Upper lobe of left lung (tissue), 6 donors: ENCODE results near the gene CBS. TPM values are rescaled to one million over a fixed set of nuclear protein-coding genes. Genes with fewer than 3 reads are reported as not detected.
"Not testable (repeated sequence)": the region's sequence is repeated elsewhere in the genome, so short reads cannot be mapped to it uniquely, and the experiment has no call there.

ENCODE experiments used
- ATAC-seq, 2 donors: fragments of 200-7000 bp; cut with Tn5 transposase; one replicate each; pipeline ENCODE4 v1.9.1; 2022; ENCODE audit warnings: mild to moderate bottlenecking in 2 of 2, moderate library complexity in 2 of 2; ENCODE audit not compliant: low FRiP score in 2 of 2
- DNase-seq, 2 donors: peaks; one replicate each; pipeline ENCODE4 v3.0.0-alpha.2; 2019 to 2020
- H3K27ac ChIP-seq, 4 donors: fragments of 200-600 bp; sonication (generic); one replicate each; pipeline ENCODE4 v1.5.1; 2016 to 2019
- H3K27me3 ChIP-seq, 4 donors: fragments of 200-600 bp; sonication (generic); one replicate each; pipeline ENCODE4 v1.5.1; 2017 to 2019
- H3K36me3 ChIP-seq, 4 donors: fragments of 200-600 bp; sonication (generic); one replicate each; pipeline ENCODE4 v1.5.1; 2016 to 2019
- H3K4me1 ChIP-seq, 4 donors: fragments of 200-600 bp; sonication (generic); one replicate each; pipeline ENCODE4 v1.5.1; 2018 to 2019
- H3K4me3 ChIP-seq, 4 donors: fragments of 200-600 bp; sonication (generic); one replicate each; pipeline ENCODE4 v1.5.1; 2017 to 2019; ENCODE audit warnings: mild to moderate bottlenecking in 2 of 4, moderate library complexity in 1 of 4
- H3K9me3 ChIP-seq, 4 donors: fragments of 200-600 bp; sonication (generic); one replicate each; pipeline ENCODE4 v1.5.1; 2018 to 2019
- EP300 ChIP-seq, 4 donors: sonication (generic); formaldehyde crosslinking; IDR thresholded peaks; one replicate each; pipeline ENCODE4 v1.5.1; 2017; ENCODE audit warnings: antibody characterized with exemption in 4 of 4, control low read depth in 2 of 4
- POLR2A ChIP-seq, 4 donors: fragments of 450-650 bp; IDR thresholded peaks; one replicate each; pipeline ENCODE4 v1.5.1; 2016 to 2017; ENCODE audit warnings: antibody characterized with exemption in 4 of 4, mild to moderate bottlenecking in 2 of 4
- POLR2AphosphoS5 ChIP-seq, 2 donors: sonication (generic); formaldehyde crosslinking; IDR thresholded peaks; one replicate each; pipeline ENCODE4 v1.5.1; 2017; ENCODE audit warnings: antibody characterized with exemption in 2 of 2
- WGBS, 2 donors: methylation state at CpG; one replicate each; pipeline ENCODE4 v1.1.5; 2017 to 2018; 5-methylcytosine and 5-hydroxymethylcytosine counted together
- total RNA-seq, 6 donors: library from RNA; depleted of rRNA in 4 of 6; stranded (reverse); fragments of >200 nt in 4 of 6; gene quantifications; one replicate each; pipeline versions ENCODE4 v1.1.0 to v1.2.1, GENCODE V29; 2016 to 2021
- TF ChIP-seq, protein P1 (sequence below), 6 experiments: fragments of 450-650 bp in 4 of 6; fragments of 200-600 bp in 2 of 6; sonication (generic) in 2 of 6; IDR thresholded peaks; one replicate each; pipeline ENCODE4 v1.5.1; 2016 to 2019; ENCODE audit warnings: antibody characterized with exemption in 6 of 6
- donor health status: DM: no; HTN: no; CAD: no; lungs with moderate emphysema.
- donor health status: DM: no; HTN: yes; CAD: no; lungs with severe emphysema.

Gene CBS
- total RNA-seq, 6 donors from 2014 or later: 29.7 to 80.8 (median 57.7) TPM

DNA sequence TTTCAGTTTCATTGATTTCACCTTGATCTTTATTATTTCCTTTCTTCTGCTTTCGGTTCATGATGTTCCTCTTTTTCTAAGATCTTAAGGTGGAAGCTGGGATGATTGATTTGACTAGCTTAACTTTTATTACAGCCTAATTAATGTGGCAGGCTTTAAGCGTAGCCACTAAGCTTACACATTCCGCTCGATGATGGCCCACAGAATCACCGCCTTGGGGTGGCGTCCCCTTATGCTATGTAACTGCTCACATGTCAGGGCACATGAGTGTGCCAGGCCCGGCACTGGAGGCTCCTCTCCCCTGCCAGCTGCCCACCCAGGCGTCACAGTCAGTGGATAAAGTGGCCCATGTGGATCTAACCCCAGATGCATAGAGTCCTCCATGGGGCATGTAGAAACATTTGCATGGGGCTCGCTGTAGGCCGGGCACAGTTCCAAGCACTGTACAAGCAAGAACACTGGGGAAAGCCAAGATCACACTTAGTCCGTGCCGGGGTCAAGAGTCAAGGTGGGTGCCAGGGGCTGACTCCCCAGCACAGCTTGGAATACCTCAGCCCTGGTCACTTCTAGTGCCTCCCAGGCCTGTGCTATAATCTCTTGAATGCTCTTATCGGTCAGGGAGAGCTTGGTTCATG, 59.6 kb downstream of the CBS start:
- Histone ChIP-seq H3K27me3 (no peaks in the 10 kb centered on the region), H3K4me3 (no peak overlapping the region), H3K9me3 (no peaks in the 10 kb centered on the region), H3K36me3 (peaks cover 10 to 86% (median 41%) of the 10 kb centered on the region in 4 donors), H3K4me1 (no peaks in the 10 kb centered on the region), H3K27ac (no peak overlapping the region)
- TF ChIP-seq, protein P1, sequence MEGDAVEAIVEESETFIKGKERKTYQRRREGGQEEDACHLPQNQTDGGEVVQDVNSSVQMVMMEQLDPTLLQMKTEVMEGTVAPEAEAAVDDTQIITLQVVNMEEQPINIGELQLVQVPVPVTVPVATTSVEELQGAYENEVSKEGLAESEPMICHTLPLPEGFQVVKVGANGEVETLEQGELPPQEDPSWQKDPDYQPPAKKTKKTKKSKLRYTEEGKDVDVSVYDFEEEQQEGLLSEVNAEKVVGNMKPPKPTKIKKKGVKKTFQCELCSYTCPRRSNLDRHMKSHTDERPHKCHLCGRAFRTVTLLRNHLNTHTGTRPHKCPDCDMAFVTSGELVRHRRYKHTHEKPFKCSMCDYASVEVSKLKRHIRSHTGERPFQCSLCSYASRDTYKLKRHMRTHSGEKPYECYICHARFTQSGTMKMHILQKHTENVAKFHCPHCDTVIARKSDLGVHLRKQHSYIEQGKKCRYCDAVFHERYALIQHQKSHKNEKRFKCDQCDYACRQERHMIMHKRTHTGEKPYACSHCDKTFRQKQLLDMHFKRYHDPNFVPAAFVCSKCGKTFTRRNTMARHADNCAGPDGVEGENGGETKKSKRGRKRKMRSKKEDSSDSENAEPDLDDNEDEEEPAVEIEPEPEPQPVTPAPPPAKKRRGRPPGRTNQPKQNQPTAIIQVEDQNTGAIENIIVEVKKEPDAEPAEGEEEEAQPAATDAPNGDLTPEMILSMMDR (IDR thresholded peaks at IDR 0.05): no peak
- TF ChIP-seq EP300 (IDR thresholded peaks at IDR 0.05) (no peak), POLR2AphosphoS5 (IDR thresholded peaks at IDR 0.05) (no peak), POLR2A (IDR thresholded peaks at IDR 0.05) (no peak)
- 86 to 91% methylated on average over 13 of the region's 13 CpGs for WGBS, 2 donors
- DNase-seq (no peak), ATAC-seq (no peak)

DNA sequence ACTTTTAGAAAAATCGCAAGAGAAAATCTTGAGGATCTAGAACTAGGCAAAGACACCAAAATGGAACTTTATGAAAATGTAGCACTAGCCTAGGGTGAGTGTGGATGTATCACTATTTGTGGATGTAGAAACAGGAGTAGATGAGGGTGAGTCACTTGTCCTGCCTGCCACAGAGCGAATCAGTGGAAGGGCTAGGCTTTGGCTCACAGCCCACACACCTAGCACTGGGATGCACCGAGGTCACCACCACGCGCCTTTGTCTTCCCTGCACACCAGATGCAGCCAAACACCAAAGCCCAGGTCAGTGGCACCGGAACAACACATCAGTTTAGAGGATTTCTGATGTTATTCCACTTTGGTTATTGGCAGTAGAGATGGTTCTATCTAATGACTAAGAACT, 63.0 kb downstream of the CBS start:
- no peak for ATAC-seq
- Histone ChIP-seq H3K36me3 (peaks cover 4 to 90% (median 42%) of the 10 kb centered on the region in 4 donors), H3K4me3 (no peak overlapping the region), H3K9me3 (no peaks in the 10 kb centered on the region), H3K27me3 (no peaks in the 10 kb centered on the region), H3K4me1 (no peaks in the 10 kb centered on the region), H3K27ac (no peak overlapping the region)
- DNase-seq: no peak
- no peak for TF ChIP-seq EP300 (IDR thresholded peaks at IDR 0.05)
- WGBS, 2 donors: 91% methylated on average over 5 to 6 of the region's 6 CpGs

DNA sequence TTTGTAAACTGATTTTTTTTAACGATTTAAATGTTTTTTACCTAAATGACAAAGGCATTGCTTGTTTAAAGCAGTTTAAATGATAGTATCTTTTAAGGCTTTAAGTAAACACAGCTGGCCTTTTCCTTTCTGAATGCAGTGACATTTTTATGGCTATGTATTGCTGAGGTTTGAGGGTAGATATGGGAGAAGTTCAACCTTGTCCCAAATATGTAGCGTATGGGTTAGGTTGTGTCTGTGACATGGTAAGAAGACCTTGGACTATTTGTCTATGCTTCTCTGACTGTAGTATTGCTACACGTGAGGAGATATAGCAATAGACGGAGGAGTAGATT, 68.8 kb downstream of the CBS start:
- TF ChIP-seq, protein P1 (IDR thresholded peaks at IDR 0.05): no peak
- no peak for TF ChIP-seq POLR2AphosphoS5 (IDR thresholded peaks at IDR 0.05)
- no peak for TF ChIP-seq EP300 (IDR thresholded peaks at IDR 0.05)
- TF ChIP-seq POLR2A (IDR thresholded peaks at IDR 0.05): no peak
- Histone ChIP-seq H3K27me3 (no peaks in the 10 kb centered on the region), H3K9me3 (no peaks in the 10 kb centered on the region), H3K4me3 (no peak overlapping the region), H3K36me3 (peaks cover 0 to 68% (median 31%) of the 10 kb centered on the region in 4 donors), H3K4me1 (no peaks in the 10 kb centered on the region), H3K27ac (no peak overlapping the region)
- no peak for DNase-seq
- WGBS, 2 donors: 70 to 81% methylated on average over 4 of the region's 4 CpGs
- ATAC-seq: no peak

DNA sequence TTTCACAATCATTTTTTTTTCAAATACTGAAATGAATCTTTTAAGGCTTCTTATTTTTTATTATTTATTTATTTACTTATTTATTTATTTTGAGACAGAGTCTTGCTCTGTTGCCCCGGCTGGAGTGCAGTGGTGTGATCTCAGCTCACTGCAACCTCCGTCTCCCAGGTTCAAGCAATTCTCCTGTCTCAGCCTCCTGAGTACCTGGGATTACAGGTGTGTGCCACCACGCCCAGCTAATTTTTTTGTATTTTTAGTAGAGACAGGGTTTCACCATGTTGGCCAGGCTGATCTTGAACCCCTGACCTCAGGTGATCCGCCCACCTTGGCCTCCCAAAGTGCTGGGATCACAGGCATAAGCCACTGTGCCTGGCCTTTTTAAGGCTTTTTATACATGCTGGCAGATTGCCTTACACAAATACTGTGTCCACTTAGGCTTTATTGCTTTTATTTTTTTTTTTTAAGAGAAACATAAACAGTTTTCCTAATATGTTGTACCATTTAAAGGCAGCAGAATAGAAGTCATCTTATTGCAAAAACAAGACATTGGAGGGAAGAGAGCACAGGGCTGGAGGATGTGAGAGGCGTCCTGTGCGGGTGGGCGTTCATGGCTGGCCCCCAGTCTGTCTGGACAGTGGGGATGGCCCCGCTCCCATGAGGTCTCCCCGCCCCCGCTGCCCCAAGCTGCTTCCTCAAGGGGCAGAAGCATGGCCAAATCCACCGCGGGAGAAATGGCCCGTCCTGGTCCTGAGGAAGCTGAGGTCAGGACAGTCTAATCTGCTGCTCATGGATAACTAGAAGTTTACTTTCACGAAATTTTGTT, 69.4 kb downstream of the CBS start:
- H3K4me3 ChIP-seq, ATAC-seq, H3K4me1 ChIP-seq, H3K27ac ChIP-seq, DNase-seq, H3K27me3 ChIP-seq, H3K9me3 ChIP-seq: not testable (repeated sequence)
- peaks cover 0 to 62% (median 28%) of the 10 kb centered on the region in 4 donors for H3K36me3 ChIP-seq
- 79 to 81% methylated on average over 14 of the region's 14 CpGs for WGBS, 2 donors

DNA sequence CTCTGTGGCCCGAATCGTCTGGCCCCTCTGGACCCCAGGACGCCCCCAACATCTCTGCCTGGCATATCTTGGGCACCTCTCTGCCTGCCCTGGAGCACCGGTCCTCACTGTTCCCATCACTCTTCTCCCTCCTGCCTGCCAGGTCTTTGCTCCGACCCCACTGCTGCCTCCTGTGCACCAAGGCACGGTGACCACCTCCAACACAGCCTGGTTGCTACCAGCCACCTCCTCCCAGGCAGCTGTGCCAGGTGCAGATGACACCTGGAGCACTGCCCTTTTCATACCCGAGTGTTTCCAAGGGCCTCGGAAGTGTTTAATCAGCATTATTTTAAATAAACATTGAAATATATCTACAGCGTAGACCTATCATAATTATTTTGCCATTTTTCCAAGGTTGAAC, 70.0 kb downstream of the CBS start:
- H3K36me3 ChIP-seq: peaks cover 0 to 58% (median 26%) of the 10 kb centered on the region in 4 donors
- no peak overlapping the region for H3K27ac ChIP-seq
- TF ChIP-seq, protein P1 (IDR thresholded peaks at IDR 0.05): no peak
- TF ChIP-seq POLR2AphosphoS5 (IDR thresholded peaks at IDR 0.05): no peak
- no peak for TF ChIP-seq POLR2A (IDR thresholded peaks at IDR 0.05)
- no peak for TF ChIP-seq EP300 (IDR thresholded peaks at IDR 0.05)
- H3K4me1 ChIP-seq: no peaks in the 10 kb centered on the region
- no peak for DNase-seq
- 80 to 84% methylated on average over 9 of the region's 9 CpGs for WGBS, 2 donors
- ATAC-seq: no peak
- no peak overlapping the region for H3K4me3 ChIP-seq
- H3K27me3 ChIP-seq: no peaks in the 10 kb centered on the region
- no peaks in the 10 kb centered on the region for H3K9me3 ChIP-seq
